Measurements from ENCODE around the gene ARHGAP11A. TPM values are rescaled to one million over a fixed set of nuclear protein-coding genes. Genes with fewer than 3 reads are reported as not detected.

Gene ARHGAP11A
- total RNA-seq, 1 donor from 2014 or later = 1.4 TPM

GRCh38 chr15:32688151-32688639 lies 72.9 kb downstream of the ARHGAP11A start:
- DNase-seq (ENCODE audit: low spot score) = no peak

Other genes with a start within 250 kb of the ARHGAP11A start
- 1.9 TPM for gene GOLGA8K, start 212.2 kb upstream of the ARHGAP11A start, total RNA-seq
- 4.5 TPM for gene GOLGA8O, start 159.9 kb upstream of the ARHGAP11A start, total RNA-seq
- gene GOLGA8N, start 22.0 kb upstream of the ARHGAP11A start, total RNA-seq = 19.7 TPM
- 0.81 TPM for gene SCG5, start 26.2 kb downstream of the ARHGAP11A start, total RNA-seq
- 26.0 TPM for gene GREM1, start 102.5 kb downstream of the ARHGAP11A start, total RNA-seq

Measured in ureter (tissue), 1 donor.